ENCODE measurements around the gene CARNS1.

Gene CARNS1

GRCh38 chr11:67376873-67377808 is 38.3 kb upstream of the CARNS1 start:
- DNase-seq: no peak

GRCh38 chr11:67378544-67378943 is 36.9 kb upstream of the CARNS1 start:
- DNase-seq: no peak

- no peak for DNase-seq
Measured at GRCh38 chr11:67379061-67380058, 36.1 kb upstream of the CARNS1 start.

DNA sequence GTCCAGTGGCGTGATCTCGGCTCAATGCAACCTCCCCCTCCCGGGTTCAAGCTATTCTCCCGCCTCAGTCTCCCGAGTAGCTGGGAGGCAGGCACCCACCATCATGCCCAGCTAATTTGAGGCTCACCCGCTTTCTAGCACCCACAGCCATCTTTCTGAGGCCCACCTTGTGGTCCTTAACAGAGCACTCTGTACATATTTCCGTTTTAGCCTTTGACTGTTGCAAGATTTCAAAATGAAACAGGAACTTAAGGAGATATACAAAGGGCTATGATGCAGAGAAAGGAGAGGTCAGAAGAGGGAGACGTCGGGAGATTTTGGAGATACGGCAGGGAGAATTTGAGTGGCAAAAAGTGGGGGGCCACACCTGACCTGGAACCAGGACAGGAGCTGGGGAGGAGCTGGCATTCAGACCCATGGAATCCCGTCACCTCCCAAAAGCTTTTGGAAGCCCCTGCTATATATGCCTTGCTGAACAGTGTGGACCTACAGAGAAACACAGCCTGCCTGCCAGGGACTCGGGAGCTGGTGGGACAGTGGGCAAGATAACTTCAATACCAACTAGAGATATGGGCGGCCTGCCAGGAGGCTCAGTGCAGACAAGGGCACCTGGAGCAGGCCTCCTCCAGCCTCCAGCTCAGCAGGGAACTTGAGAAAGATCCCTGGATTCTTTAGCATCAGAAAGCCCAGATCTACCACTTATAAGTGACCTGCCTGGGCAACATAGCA is 34.1 kb upstream of the CARNS1 start:
- no peak for DNase-seq

DNA sequence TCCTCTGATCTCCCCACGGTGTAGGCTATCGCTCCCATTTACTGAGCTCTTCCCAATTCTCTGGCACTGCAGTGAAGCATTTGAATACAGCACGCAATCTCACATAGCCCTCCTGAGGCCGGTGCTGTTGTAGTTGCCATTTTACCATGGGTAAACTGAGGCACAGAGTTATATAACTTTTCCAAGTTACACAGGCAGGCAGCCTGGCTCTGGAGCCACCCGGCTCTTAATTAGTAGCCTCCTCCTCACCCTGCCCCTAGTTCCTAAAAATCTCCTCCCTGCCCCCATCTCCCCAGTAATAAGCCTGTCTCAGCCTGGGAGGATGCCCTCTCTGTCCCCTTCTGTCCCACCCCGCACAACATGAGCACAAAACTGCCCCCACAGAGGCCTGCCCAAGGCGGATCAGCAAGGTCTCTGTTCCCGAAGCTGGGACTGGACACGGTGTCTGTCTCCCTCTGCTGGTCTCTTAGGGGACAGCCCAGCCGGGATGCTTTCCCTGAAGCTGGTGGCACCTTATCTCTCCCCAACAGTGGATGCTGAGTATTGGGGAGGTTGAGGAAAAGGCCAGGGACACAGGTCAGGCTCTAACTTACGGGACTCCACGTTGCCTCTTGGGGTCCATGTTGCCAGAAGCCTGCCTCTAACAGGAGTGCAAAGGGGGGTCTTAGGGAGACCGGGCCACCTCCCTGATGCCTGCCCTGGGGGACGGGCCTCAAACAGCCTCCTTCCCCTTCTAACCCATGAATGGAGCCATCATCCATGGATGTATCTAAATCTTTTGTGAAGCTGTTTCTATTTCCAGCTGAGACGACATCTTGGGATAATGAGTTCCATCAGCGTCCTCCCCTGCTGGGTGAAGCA is 33.0 kb upstream of the CARNS1 start:
- peak; percentile 27 for DNase-seq

DNA sequence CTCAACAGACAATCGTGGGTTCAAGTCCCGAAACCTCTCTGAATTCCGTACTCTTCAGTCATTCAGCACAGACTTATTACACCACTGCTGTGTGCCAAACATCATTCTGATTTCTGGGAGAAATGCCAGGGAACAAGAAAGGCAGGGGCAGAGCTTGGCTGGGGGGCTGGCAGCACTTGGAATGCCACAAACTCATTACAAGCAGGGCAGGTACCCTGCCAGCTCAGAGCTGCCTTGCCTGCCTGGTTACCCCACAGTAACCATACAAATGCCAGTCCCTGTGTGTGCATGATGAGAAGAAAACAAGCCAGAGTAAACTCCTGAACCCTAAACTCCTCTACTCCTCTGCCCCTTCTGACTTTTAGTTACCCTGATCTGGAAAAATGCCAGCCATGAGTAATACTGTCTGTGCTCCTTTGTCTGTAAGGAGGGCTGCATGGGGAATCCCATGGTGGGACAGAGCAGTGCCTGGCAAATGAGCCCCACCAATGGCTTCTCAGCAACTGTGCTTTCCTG is 30.6 kb upstream of the CARNS1 start:
- no peak for DNase-seq

DNA sequence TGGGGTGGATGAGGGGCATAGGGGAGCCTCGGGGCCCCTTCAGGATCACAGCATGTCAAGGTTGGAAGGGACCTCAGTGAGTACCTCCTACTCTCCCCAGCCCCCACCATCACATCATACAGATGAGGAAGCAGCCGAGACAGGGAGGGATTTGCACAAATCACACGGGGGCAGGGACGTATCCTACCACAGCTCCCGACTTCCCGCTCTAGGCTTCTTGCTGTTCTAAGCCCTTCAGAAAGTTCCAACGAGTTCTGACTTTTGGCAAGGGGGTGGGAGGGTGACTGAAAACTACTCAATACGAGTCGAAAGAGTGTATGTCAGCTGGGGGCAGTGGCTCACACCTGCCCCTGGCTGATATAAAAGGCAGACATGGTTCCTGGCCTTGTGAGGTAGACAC is 28.4 kb upstream of the CARNS1 start:
- no peak for DNase-seq

DNA sequence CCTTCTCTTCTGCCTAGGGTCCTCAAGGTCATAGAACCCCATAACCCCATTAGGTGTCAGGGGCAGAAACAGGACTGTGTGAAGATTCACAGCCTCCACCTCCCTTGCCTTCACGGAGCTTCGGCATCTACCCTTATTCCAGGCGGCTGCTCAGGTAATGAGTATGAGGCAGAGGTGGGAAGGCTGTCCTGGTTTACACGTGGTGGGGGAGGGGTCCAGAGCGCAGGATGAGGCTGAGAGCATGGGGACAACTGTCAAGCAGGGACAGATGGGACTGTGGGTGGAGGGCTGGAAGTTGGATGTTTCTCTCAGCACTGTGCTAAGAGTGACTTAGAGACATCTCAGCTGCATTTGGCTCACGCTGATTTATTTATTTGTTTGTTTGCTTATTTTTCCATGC is 28.0 kb upstream of the CARNS1 start:
- DNase-seq: no peak

- DNase-seq: no peak
Measured at GRCh38 chr11:67389477-67389876, 26.0 kb upstream of the CARNS1 start.

GRCh38 chr11:67390947-67391303 is 24.6 kb upstream of the CARNS1 start:
- DNase-seq: no peak

- peak; percentile 88 for DNase-seq
Measured at GRCh38 chr11:67391304-67392182, 23.9 kb upstream of the CARNS1 start, which contains the start of gene RAD9A. Gene RAD9A, plus strand, starts transcription at chr11:67391986. Its CDS starts 59 bp downstream, at chr11:67392045.

DNA sequence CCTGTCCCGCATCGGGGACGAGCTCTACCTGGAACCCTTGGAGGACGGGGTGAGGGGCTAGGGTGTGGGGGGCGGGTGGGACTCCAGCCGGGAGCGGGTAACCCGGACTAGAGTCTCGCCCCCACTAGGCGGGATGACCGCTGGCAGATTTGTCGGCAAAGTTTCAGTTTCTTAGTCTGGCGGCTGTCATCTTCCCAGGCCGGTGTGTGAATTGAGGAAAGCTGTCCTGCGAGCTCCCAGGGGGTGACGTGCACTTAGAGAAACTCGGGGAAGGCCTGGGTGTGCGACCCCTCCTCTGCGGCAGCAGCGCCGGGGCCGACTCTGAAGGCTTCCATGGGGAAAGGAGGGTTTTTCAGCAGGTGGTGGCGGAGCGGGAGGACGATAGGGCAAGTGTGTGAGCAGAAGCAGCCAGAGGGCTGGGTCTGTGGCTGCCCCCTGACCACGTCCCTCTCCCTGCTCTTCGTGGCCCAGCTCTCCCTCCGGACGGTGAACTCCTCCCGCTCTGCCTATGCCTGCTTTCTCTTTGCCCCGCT is 23.2 kb upstream of the CARNS1 start:
- no peak for DNase-seq

DNA sequence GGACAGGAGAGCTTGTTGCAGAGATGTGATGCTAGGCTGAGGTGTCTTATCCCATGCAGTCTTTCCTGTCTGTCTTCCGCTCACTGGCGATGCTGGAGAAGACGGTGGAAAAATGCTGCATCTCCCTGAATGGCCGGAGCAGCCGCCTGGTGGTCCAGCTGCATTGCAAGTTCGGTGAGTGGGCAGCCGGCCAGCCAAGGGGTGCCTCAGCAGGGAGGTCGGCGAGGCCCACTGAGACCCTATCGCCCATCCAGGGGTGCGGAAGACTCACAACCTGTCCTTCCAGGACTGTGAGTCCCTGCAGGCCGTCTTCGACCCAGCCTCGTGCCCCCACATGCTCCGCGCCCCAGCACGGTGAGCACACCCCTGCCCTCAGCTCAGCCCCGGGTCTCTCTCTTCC is 22.0 kb upstream of the CARNS1 start:
- DNase-seq: no peak

GRCh38 chr11:67393990-67394389 is 21.5 kb upstream of the CARNS1 start:
- no peak for DNase-seq

- DNase-seq: no peak
Measured at GRCh38 chr11:67395555-67396258, 19.8 kb upstream of the CARNS1 start.

DNA sequence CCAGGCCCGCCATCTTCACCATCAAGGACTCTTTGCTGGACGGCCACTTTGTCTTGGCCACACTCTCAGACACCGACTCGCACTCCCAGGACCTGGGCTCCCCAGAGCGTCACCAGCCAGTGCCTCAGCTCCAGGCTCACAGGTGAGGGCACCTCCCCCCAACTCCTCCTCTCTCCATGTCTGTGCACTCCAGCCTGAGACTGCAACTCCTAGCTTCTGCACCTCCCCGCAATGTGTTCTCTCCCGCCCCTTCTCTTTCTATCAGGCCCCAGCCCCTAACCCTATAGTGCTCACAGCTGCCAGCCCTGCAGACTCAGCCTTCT is 19.3 kb upstream of the CARNS1 start:
- no peak for DNase-seq

DNA sequence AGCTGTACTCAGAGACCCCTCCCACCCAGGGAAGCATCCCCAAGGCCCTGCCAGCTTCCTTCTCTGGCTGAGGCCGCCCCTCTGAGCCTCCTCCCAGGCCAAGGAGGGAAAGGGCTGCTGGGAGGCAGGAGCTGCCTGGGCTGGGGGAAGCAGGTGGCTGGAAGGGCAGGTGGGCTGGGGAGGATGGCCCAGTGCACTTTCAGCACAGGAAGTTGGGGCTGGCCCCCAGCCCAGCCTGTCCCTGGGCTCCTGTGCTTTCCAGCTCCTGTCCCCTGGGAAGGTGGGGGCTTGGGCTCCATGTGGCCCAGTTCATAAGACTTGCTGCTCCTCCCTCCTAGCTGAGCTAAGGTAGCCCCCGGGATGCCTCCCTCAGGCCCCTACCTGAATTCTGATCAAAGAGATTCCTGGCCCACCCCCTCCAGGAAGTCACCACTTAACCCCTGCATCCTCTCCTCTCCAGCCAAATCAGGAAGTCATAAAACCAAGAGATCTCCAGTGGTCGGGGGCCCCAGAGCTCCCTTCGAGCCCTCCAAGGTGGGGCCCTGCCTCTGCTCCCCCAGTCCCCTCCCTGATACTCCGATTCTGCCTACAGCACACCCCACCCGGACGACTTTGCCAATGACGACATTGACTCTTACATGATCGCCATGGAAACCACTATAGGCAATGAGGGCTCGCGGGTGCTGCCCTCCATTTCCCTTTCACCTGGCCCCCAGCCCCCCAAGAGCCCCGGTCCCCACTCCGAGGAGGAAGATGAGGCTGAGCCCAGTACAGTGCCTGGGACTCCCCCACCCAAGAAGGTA is 18.7 kb upstream of the CARNS1 start:
- DNase-seq: no peak

- DNase-seq: no peak
Measured at GRCh38 chr11:67397536-67397935, 17.9 kb upstream of the CARNS1 start.

Data from NCI-H2107 (cell line).